ENCODE measurements around the gene YWHAE. TPM values are rescaled to one million over a fixed set of nuclear protein-coding genes. Genes with fewer than 3 reads are reported as not detected.

The YWHAE gene
- total RNA-seq, 2 donors from 2014 or later, result 655 to 703 TPM

DNA sequence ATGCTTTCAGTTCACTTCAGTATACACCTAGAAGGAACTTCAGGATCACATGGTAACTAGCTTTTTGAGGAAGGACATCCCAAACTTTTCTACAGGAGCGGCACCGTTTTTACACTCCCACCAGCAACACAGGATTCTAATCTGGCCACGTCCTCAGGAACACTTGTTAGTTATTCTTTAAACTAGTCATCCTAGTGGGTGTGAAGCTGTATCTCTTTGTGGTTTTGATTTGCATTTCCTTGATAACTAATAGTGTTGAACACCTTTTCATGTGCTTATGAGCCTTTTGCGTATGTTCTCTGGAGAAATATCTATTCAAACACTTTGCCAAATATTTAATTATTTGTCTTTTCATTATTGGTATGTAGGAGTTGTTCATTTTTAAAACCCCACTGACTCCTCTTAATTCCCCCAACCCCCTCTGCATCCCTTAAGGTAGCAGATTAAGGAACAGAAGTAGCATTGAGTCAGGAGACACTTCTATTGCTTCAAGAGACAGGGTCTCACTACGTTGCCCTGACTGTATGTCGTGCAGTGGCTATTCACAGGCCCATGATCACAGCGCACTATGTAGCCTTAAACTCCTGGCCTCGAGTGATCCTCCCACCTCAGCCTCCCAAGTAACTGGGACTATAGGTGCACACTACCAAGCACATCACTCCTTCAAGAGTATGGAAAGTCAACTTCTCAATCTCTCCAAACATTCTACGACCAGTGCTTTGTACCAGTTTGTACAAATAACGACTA lies 25.4 kb downstream of the YWHAE start:
- no peaks in the 10 kb centered on the region for H3K27me3 ChIP-seq
- no peak overlapping the region for H3K4me3 ChIP-seq
- no peak overlapping the region for H3K27ac ChIP-seq
- peaks cover 0 to 90% of the 10 kb centered on the region in 2 donors for H3K4me1 ChIP-seq
- TF ChIP-seq, protein P1, sequence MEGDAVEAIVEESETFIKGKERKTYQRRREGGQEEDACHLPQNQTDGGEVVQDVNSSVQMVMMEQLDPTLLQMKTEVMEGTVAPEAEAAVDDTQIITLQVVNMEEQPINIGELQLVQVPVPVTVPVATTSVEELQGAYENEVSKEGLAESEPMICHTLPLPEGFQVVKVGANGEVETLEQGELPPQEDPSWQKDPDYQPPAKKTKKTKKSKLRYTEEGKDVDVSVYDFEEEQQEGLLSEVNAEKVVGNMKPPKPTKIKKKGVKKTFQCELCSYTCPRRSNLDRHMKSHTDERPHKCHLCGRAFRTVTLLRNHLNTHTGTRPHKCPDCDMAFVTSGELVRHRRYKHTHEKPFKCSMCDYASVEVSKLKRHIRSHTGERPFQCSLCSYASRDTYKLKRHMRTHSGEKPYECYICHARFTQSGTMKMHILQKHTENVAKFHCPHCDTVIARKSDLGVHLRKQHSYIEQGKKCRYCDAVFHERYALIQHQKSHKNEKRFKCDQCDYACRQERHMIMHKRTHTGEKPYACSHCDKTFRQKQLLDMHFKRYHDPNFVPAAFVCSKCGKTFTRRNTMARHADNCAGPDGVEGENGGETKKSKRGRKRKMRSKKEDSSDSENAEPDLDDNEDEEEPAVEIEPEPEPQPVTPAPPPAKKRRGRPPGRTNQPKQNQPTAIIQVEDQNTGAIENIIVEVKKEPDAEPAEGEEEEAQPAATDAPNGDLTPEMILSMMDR (IDR thresholded peaks at IDR 0.05), result no peak
- H3K36me3 ChIP-seq, result no peaks in the 10 kb centered on the region
- DNase-seq (ENCODE audit: low spot score), result no peak
- no peaks in the 10 kb centered on the region for H3K9me3 ChIP-seq

DNA sequence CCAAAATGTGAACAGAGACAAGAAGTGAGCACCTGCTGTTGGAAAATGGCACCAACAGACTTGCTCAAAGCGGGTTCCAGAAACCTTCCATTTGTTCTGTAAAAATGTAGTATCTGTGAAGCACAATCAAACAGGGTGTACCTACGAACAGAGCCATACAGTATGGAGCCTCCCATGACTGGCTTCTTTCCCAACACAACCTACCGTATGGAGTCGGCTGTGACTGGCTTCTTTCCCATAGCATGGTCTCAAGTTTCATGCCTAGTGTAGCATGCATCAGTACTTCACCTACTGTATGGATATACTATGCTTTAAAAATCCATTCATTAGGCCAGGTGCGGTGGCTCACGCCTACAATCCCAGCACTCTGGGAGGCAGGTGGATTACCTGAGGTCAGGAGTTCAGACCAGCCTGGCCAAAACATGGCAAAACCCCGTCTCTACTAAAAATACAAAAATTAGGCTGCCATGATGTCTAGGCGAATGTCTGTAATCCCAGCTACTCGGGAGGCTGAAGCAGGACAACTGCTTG lies 26.2 kb downstream of the YWHAE start:
- no peaks in the 10 kb centered on the region for H3K27me3 ChIP-seq
- peaks cover 0 to 90% of the 10 kb centered on the region in 2 donors for H3K4me1 ChIP-seq
- no peak overlapping the region for H3K27ac ChIP-seq
- DNase-seq (ENCODE audit: low spot score), result no peak
- H3K4me3 ChIP-seq, result no peak overlapping the region
- TF ChIP-seq, protein P1 (IDR thresholded peaks at IDR 0.05), result no peak
- no peaks in the 10 kb centered on the region for H3K36me3 ChIP-seq
- H3K9me3 ChIP-seq, result no peaks in the 10 kb centered on the region

DNA sequence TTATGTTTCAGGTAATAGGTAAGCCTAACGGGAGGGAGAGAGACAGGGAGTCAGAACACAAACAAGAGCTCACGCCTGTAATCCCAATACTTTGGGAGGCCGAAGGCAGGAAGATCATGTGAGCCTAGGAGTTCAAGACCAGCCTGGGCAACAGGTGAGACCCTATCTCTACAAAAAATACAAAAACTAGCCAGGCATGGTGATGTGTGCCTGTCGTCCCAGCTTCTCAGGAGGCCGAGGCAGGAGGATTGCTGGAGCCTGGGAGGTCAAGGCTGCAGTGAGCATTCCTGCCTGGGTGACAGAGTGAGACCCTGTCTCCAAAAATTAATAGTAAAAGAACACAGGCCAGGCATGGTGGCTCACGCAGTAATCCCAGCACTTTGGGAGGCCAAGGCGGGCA lies 27.4 kb downstream of the YWHAE start:
- Histone ChIP-seq H3K27ac (no peak overlapping the region), H3K9me3 (no peaks in the 10 kb centered on the region), H3K27me3 (no peaks in the 10 kb centered on the region), H3K36me3 (no peaks in the 10 kb centered on the region), H3K4me1 (peaks cover 0 to 88% of the 10 kb centered on the region in 2 donors), H3K4me3 (no peak overlapping the region)
- no peak for DNase-seq (ENCODE audit: low spot score)
- TF ChIP-seq, protein P1 (IDR thresholded peaks at IDR 0.05), result no peak

DNA sequence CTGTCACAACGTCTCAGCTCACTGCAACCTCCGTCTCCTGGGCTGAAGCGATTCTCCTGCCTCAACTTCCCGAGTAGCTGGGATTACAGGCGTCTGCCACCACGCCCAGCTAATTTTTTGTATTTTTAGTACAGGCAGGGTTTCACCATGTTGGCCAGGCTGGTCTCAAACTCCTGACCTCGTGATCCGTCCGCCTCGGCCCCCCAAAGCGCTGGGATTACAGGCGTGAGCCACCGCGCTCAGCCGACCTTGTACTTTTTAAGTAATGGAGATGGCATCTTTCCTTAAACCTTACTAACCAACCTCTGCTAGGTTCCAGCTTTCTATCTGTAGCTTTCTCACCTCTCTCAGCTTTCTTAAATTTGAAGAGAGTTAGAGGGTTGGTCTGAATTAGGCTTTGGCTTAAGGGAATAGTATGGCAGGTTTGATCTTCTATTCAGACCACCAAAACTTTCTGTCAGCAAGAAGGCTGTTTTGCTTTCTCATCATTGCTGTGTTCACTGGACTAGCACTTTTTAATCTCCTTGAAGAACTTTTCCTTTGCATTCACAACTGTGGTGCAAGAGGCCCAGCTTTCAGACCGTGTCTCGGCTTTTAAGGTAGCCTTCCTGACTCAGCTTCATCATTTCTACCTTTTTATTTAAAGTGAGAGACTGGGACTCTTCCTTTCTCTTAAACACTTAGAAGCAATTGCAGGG lies 28.0 kb downstream of the YWHAE start:
- no peaks in the 10 kb centered on the region for H3K9me3 ChIP-seq
- TF ChIP-seq, protein P1 (IDR thresholded peaks at IDR 0.05), result no peak
- H3K4me3 ChIP-seq, result no peak overlapping the region
- H3K27me3 ChIP-seq, result no peaks in the 10 kb centered on the region
- no peaks in the 10 kb centered on the region for H3K36me3 ChIP-seq
- no peak for DNase-seq (ENCODE audit: low spot score)
- no peak overlapping the region for H3K27ac ChIP-seq
- H3K4me1 ChIP-seq, result peaks cover 0 to 88% of the 10 kb centered on the region in 2 donors

DNA sequence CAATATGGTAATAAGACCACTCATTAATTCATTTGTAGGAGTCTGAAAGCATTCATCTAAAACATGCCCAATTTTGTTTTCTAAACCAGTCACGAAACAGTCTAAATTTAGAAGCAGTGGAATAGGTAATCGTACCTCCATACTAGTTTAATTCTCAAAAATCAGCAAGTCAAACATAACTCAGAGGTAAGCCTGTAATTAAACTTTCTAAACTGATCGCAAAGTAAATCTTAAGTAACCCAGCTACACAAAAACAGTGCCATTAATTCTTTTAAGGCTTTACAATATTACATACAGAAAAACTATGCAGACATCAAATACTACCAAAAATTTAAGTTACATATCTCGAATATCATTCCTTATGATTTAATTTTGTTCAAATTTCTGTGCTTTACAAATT lies 31.4 kb downstream of the YWHAE start:
- H3K4me1 ChIP-seq, result peaks cover 0 to 79% of the 10 kb centered on the region in 2 donors
- TF ChIP-seq, protein P1 (IDR thresholded peaks at IDR 0.05), result no peak
- peaks cover 12% of the 10 kb centered on the region for H3K36me3 ChIP-seq
- no peak overlapping the region for H3K27ac ChIP-seq
- no peaks in the 10 kb centered on the region for H3K9me3 ChIP-seq
- no peak for DNase-seq (ENCODE audit: low spot score)
- H3K27me3 ChIP-seq, result no peaks in the 10 kb centered on the region
- H3K4me3 ChIP-seq, result no peak overlapping the region

All from right atrium auricular region (tissue), 2 donors.